A549 treated with DMSO at 1 μM for 4 hours (cell line): ENCODE results near the gene SLCO3A1. TPM values are rescaled to one million over a fixed set of nuclear protein-coding genes. Genes with fewer than 3 reads are reported as not detected.

Experiments used
- total RNA-seq: library from RNA; stranded (reverse); fragments of 200-300 nt; extraction: Qiagen RNA extraction; gene quantifications from 5 replicates; pipeline ENCODE4 v1.2.3, GENCODE V29; 2022; ENCODE audit warnings: low read depth

SLCO3A1 gene
- total RNA-seq = 21.3 to 28.6 TPM (median 26.8 TPM) in 5 replicates

DNA sequence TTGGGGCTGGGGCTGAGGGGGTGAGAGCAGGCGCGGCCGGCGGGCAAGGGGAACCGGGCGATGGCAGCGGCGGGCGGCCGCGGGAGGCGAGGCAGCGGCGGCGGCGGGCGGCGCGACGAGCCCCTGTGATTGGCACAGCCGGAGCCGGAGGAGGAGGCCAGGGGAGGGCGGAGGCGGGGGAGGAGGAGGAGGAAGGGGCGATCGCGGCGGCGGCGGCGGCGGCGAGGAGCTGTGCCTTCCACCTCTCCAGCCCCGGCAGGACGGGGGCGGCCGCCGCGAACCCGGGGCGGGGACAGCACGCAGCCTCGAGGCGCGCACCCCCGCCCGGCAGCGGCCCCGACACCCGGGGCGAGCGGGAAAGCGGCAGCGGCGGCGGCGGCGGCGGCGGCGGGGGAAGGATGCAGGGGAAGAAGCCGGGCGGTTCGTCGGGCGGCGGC is at the start of gene SLCO3A1:
TSS of gene SLCO3A1 (plus strand) at position 198 of the 437 bp plus-strand sequence.

